Aorta (tissue), 5 donors: ENCODE measurements around the gene CFAP61. TPM values are rescaled to one million over a fixed set of nuclear protein-coding genes. Genes with fewer than 3 reads are reported as not detected.
"Not testable (repeated sequence)": the region's sequence is repeated elsewhere in the genome, so short reads cannot be mapped to it uniquely, and the experiment has no call there.

Experiments used
- ATAC-seq: fragments of 200-7000 bp; cut with Tn5 transposase; one replicate; pipeline ENCODE4 v1.9.1; 2022; ENCODE audit warnings: moderate library complexity; ENCODE audit not compliant: low FRiP score
- DNase-seq, 2 donors: peaks; one replicate each; pipeline ENCODE4 v3.0.0-alpha.2; 2020
- H3K27ac ChIP-seq, 2 donors: one replicate each; pipeline ENCODE4 v1.5.1; 2013; ENCODE audit warnings: low read length in 2 of 2, mild to moderate bottlenecking in 2 of 2, moderate library complexity in 2 of 2, control low read depth in 1 of 2, inconsistent platforms in 1 of 2, low read depth in 1 of 2
- H3K27me3 ChIP-seq, 2 donors: one replicate each; pipeline ENCODE4 v1.6.1; 2013; ENCODE audit warnings: control low read depth in 1 of 2, low read length in 1 of 2, mild to moderate bottlenecking in 1 of 2, moderate library complexity in 1 of 2; ENCODE audit not compliant: insufficient read depth in 2 of 2, control insufficient read depth in 1 of 2
- H3K36me3 ChIP-seq, 2 donors: one replicate each; pipeline ENCODE4 v1.6.1; 2013; ENCODE audit warnings: control low read depth in 1 of 2, low read length in 1 of 2, mild to moderate bottlenecking in 1 of 2; ENCODE audit not compliant: insufficient read depth in 2 of 2, control insufficient read depth in 1 of 2
- H3K4me1 ChIP-seq, 2 donors: one replicate each; pipeline ENCODE4 v1.6.1; 2013; ENCODE audit warnings: low read length in 2 of 2, control low read depth in 1 of 2, mild to moderate bottlenecking in 1 of 2, moderate library complexity in 1 of 2; ENCODE audit not compliant: insufficient read depth in 2 of 2, control insufficient read depth in 1 of 2
- H3K4me3 ChIP-seq, 2 donors: one replicate each; pipeline ENCODE4 v1.5.1; 2013; ENCODE audit warnings: low read length in 2 of 2, control low read depth in 1 of 2, mild to moderate bottlenecking in 1 of 2
- H3K9me3 ChIP-seq: one replicate; pipeline ENCODE4 v1.6.1; 2013; ENCODE audit warnings: mild to moderate bottlenecking, low read length; ENCODE audit not compliant: control insufficient read depth
- WGBS, 2 donors: extraction: QIAGEN DNeasy Blood & Tissue Kit; methylation state at CpG; one replicate each; pipeline ENCODE4 v1.1.7; 2013; 5-methylcytosine and 5-hydroxymethylcytosine counted together
- intact Hi-C, 2 donors: fragments of 100-400 bp; cut with DNase I; formaldehyde crosslinking; loops; one replicate each; pipeline versions ENCODE4 v1.14.2 to v1.15.0; 2022
- polyA plus RNA-seq, 2 donors: library from polyadenylated mRNA; stranded (reverse); fragments of 200-250 nt; gene quantifications; one replicate each; pipeline ENCODE4 v1.2.3, GENCODE V29; 2013
- total RNA-seq, 2 donors: library from RNA; stranded (reverse); fragmentation: NEBNext Ultra II Directional; extraction: Animal tissue kit (Norgen Biotek cat#: 25700); gene quantifications; one replicate each; pipeline ENCODE4 v1.2.1, GENCODE V29; 2021
- donor health status: healthy with polysubstance abuse.
- donor health status: Bipolar disorder and iron deficiency.
- donor health status: DM: no; HTN: no; CAD: no.
- donor health status: DM: no; HTN: no; CAD: no.
- donor health status: DM: yes; HTN: yes; CAD: no.

The CFAP61 gene
- total and polyA plus RNA-seq, 4 donors: 0.18 to 2.0 (median 0.91) TPM; not detected in 1

- WGBS, 2 donors: 74 to 75% methylated on average over 3 of the region's 3 CpGs
- intact Hi-C loops: no loop called here
- peaks cover 2% of the 10 kb centered on the region for H3K9me3 ChIP-seq
- no peak for ATAC-seq
- DNase-seq: no peak
- H3K36me3 ChIP-seq: no peaks in the 10 kb centered on the region
- H3K27ac ChIP-seq: no peak overlapping the region
- H3K27me3 ChIP-seq: no peaks in the 10 kb centered on the region
- H3K4me1 ChIP-seq: no peaks in the 10 kb centered on the region
- H3K4me3 ChIP-seq: no peak overlapping the region
Measured at GRCh38 chr20:20353576-20353975, 301.2 kb downstream of the CFAP61 start.

- H3K4me1 ChIP-seq, H3K36me3 ChIP-seq, ATAC-seq, H3K27ac ChIP-seq, intact Hi-C loops, DNase-seq, H3K27me3 ChIP-seq, H3K9me3 ChIP-seq, H3K4me3 ChIP-seq: not testable (repeated sequence)
Measured at GRCh38 chr20:20355503-20355902, 303.2 kb downstream of the CFAP61 start.

GRCh38 chr20:20358801-20359200 lies 306.5 kb downstream of the CFAP61 start:
- no peak for ATAC-seq
- Histone ChIP-seq H3K27me3 (no peaks in the 10 kb centered on the region), H3K27ac (no peak overlapping the region), H3K4me3 (no peak overlapping the region), H3K36me3 (no peaks in the 10 kb centered on the region), H3K9me3 (no peaks in the 10 kb centered on the region), H3K4me1 (peaks cover 0 to 2% of the 10 kb centered on the region in 2 donors)
- no peak for DNase-seq
- intact Hi-C loops: no loop called here

GRCh38 chr20:20359628-20360027 lies 307.3 kb downstream of the CFAP61 start:
- intact Hi-C loops: no loop called here
- no peak for ATAC-seq
- DNase-seq: no peak
- Histone ChIP-seq H3K36me3 (no peaks in the 10 kb centered on the region), H3K27me3 (no peaks in the 10 kb centered on the region), H3K4me1 (peaks cover 0 to 2% of the 10 kb centered on the region in 2 donors), H3K9me3 (no peaks in the 10 kb centered on the region), H3K4me3 (no peak overlapping the region), H3K27ac (no peak overlapping the region)
- WGBS, 2 donors: 78 to 80% methylated on average over 6 of the region's 6 CpGs

GRCh38 chr20:20360464-20360863 lies 308.1 kb downstream of the CFAP61 start:
- H3K4me1 ChIP-seq: peaks cover 0 to 2% of the 10 kb centered on the region in 2 donors
- H3K27ac ChIP-seq: no peak overlapping the region
- H3K9me3 ChIP-seq: no peaks in the 10 kb centered on the region
- ATAC-seq (peak; percentile 80), DNase-seq (no peak)
- intact Hi-C loops: no loop called here
- H3K27me3 ChIP-seq: no peaks in the 10 kb centered on the region
- no peak overlapping the region for H3K4me3 ChIP-seq
- WGBS, 2 donors: 2 to 3% methylated on average over 6 of the region's 6 CpGs
- H3K36me3 ChIP-seq: no peaks in the 10 kb centered on the region

GRCh38 chr20:20362774-20363433 lies 310.6 kb downstream of the CFAP61 start:
- no peak overlapping the region for H3K4me3 ChIP-seq
- DNase-seq (no peak), ATAC-seq (no peak)
- intact Hi-C loops: no loop called here
- 2 to 3% methylated on average over 17 of the region's 17 CpGs for WGBS, 2 donors
- H3K27me3 ChIP-seq: no peaks in the 10 kb centered on the region
- H3K27ac ChIP-seq: no peak overlapping the region
- peaks cover 0 to 2% of the 10 kb centered on the region in 2 donors for H3K4me1 ChIP-seq
- no peaks in the 10 kb centered on the region for H3K36me3 ChIP-seq
- H3K9me3 ChIP-seq: no peaks in the 10 kb centered on the region

GRCh38 chr20:20363434-20363798 lies 311.1 kb downstream of the CFAP61 start:
- Histone ChIP-seq H3K4me1 (peaks cover 0 to 2% of the 10 kb centered on the region in 2 donors), H3K27me3 (no peaks in the 10 kb centered on the region), H3K36me3 (no peaks in the 10 kb centered on the region), H3K9me3 (no peaks in the 10 kb centered on the region), H3K4me3 (no peak overlapping the region), H3K27ac (no peak overlapping the region)
- intact Hi-C loops: no loop called here
- 3% methylated on average over 12 to 15 of the region's 15 CpGs for WGBS, 2 donors
- DNase-seq (no peak), ATAC-seq (no peak)

- no peaks in the 10 kb centered on the region for H3K27me3 ChIP-seq
- WGBS, 2 donors: 1 to 2% methylated on average over 68 to 70 of the region's 70 CpGs
- ATAC-seq: no peak
- intact Hi-C loops: no loop called here
- no peak overlapping the region for H3K27ac ChIP-seq
- H3K36me3 ChIP-seq: no peaks in the 10 kb centered on the region
- no peak overlapping the region for H3K4me3 ChIP-seq
- H3K9me3 ChIP-seq: no peaks in the 10 kb centered on the region
- DNase-seq: no peak
- H3K4me1 ChIP-seq: peaks cover 0 to 2% of the 10 kb centered on the region in 2 donors
Measured at GRCh38 chr20:20363799-20364592, 311.7 kb downstream of the CFAP61 start.
